Loucy (cell line): Measurements from ENCODE around the gene SLC35F5.
A peak's percentile ranks its signal among the peaks of the same experiment; 100 is the strongest.

Source experiments
- H2AFZ ChIP-seq: fragments of 200-600 bp; sonication (generic); 2 replicates; pipeline ENCODE4 v1.6.0; 2016; ENCODE audit warnings: antibody characterized with exemption, mild to moderate bottlenecking, low read length, moderate library complexity
- H3F3A ChIP-seq: fragments of 200-600 bp; 2 replicates; pipeline ENCODE4 v1.6.0; 2016; ENCODE audit warnings: antibody characterized with exemption, low read depth, mild to moderate bottlenecking
- H3K27me3 ChIP-seq: fragments of 200-600 bp; sonication (generic); 2 replicates; pipeline ENCODE4 v1.6.1; 2014; ENCODE audit warnings: low read length, mild to moderate bottlenecking; ENCODE audit not compliant: insufficient read depth, poor library complexity, severe bottlenecking
- H3K36me3 ChIP-seq: fragments of 200-600 bp; sonication (generic); 2 replicates; pipeline ENCODE4 v1.6.1; 2016; ENCODE audit warnings: low read length; ENCODE audit not compliant: insufficient read depth
- H3K4me1 ChIP-seq: fragments of 200-600 bp; sonication (generic); 2 replicates; pipeline ENCODE4 v1.5.1; 2014; ENCODE audit warnings: low read length, mild to moderate bottlenecking; ENCODE audit not compliant: insufficient read depth, poor library complexity, severe bottlenecking
- H3K4me2 ChIP-seq: fragments of 200-600 bp; sonication (generic); 2 replicates; pipeline ENCODE4 v1.6.0; 2014; ENCODE audit warnings: antibody characterized with exemption, low read length, low read depth, mild to moderate bottlenecking; ENCODE audit not compliant: poor library complexity, severe bottlenecking
- H3K4me3 ChIP-seq: fragments of 200-600 bp; sonication (generic); 2 replicates; pipeline ENCODE4 v1.5.1; 2014; ENCODE audit warnings: low read length, mild to moderate bottlenecking, mixed read lengths; ENCODE audit not compliant: poor library complexity, severe bottlenecking
- H3K79me2 ChIP-seq: fragments of 200-600 bp; sonication (generic); 2 replicates; pipeline ENCODE4 v1.6.1; 2014; ENCODE audit warnings: low read length; ENCODE audit not compliant: insufficient read depth
- H3K9ac ChIP-seq: fragments of 200-600 bp; sonication (generic); 2 replicates; pipeline ENCODE4 v1.6.0; 2014; ENCODE audit warnings: mild to moderate bottlenecking, low read depth, low read length, moderate library complexity; ENCODE audit not compliant: poor library complexity, severe bottlenecking
- H3K9me2 ChIP-seq: fragments of 200-600 bp; sonication (generic); replicated peaks from 2 replicates; pipeline ENCODE4 v1.6.1; 2016; ENCODE audit warnings: low read depth, low read length, mixed read lengths
- H3K9me3 ChIP-seq: fragments of 200-600 bp; sonication (generic); 2 replicates; pipeline ENCODE4 v1.6.1; 2014; ENCODE audit warnings: mild to moderate bottlenecking, antibody characterized with exemption, low read length, low read depth; ENCODE audit not compliant: insufficient read depth
- H4K20me1 ChIP-seq: fragments of 200-600 bp; sonication (generic); 2 replicates; pipeline ENCODE4 v1.6.0; 2014; ENCODE audit warnings: antibody characterized with exemption, low read length, mild to moderate bottlenecking; ENCODE audit not compliant: insufficient read depth, poor library complexity, severe bottlenecking
- CTCF ChIP-seq: fragments of 200-600 bp; sonication (generic); conservative IDR thresholded peaks from 2 replicates; pipeline ENCODE4 v1.5.1; 2014; ENCODE audit warnings: mild to moderate bottlenecking, antibody characterized with exemption, low read length
- EZH2phosphoT487 ChIP-seq: fragments of 200-600 bp; IDR thresholded peaks from 2 replicates; pipeline ENCODE4 v1.6.1; 2018; ENCODE audit warnings: antibody characterized with exemption, mild to moderate bottlenecking, moderate library complexity, borderline replicate concordance

SLC35F5 gene

DNA sequence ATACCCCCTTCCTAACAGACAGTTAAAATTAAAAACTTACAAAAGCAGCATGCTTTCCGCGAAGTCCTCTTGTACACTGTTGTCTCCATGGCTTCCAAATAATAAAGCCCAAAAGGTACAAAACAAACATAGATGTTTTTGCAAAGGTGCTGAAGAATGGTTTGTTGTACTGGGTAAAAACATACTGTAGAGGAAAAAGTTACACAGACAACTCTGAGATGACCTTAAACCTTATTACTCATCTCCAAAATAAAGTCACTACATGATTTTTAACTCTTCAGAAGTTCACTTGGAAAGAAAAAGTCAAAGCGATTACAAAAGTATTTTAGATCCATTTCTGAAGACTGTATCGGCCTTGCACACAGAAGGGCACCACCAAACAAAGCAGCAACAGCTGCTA is 6.1 kb downstream of the SLC35F5 start:
- H3K4me1 ChIP-seq: peaks cover 19% of the 10 kb centered on the region
- no peak for TF ChIP-seq CTCF
- no peak for TF ChIP-seq EZH2phosphoT487
- H3K9ac ChIP-seq: no peak overlapping the region
- H2AFZ ChIP-seq: no peak overlapping the region
- H3K9me3 ChIP-seq: no peaks in the 10 kb centered on the region
- no peaks in the 10 kb centered on the region for H3K9me2 ChIP-seq
- peaks cover 21% of the 10 kb centered on the region; the same call in 1 of the 2 replicates for H3K36me3 ChIP-seq
- H3K4me2 ChIP-seq: peak overlapping the region; percentile 32
- peaks cover 17% of the 10 kb centered on the region for H4K20me1 ChIP-seq
- peak overlapping the region; percentile 26 for H3K4me3 ChIP-seq
- peaks cover 39% of the 10 kb centered on the region for H3K79me2 ChIP-seq
- H3F3A ChIP-seq: no peaks in the 10 kb centered on the region
- H3K27me3 ChIP-seq: no peaks in the 10 kb centered on the region

- Histone ChIP-seq H3K9me3 (no peaks in the 10 kb centered on the region), H3K27me3 (no peaks in the 10 kb centered on the region), H2AFZ (no peak overlapping the region), H3K4me1 (no peaks in the 10 kb centered on the region), H4K20me1 (no peaks in the 10 kb centered on the region), H3F3A (no peaks in the 10 kb centered on the region), H3K4me2 (no peak overlapping the region), H3K9ac (no peak overlapping the region), H3K36me3 (peaks cover 69% of the 10 kb centered on the region), H3K79me2 (no peaks in the 10 kb centered on the region), H3K9me2 (no peaks in the 10 kb centered on the region), H3K4me3 (no peak overlapping the region)
- no peak for TF ChIP-seq CTCF
- TF ChIP-seq EZH2phosphoT487: no peak
Measured at GRCh38 chr2:113741091-113741490, 15.4 kb downstream of the SLC35F5 start.

- no peaks in the 10 kb centered on the region for H3K79me2 ChIP-seq
- H2AFZ ChIP-seq: no peak overlapping the region
- no peak overlapping the region for H3K4me3 ChIP-seq
- H3K27me3 ChIP-seq: no peaks in the 10 kb centered on the region
- no peak for TF ChIP-seq EZH2phosphoT487
- TF ChIP-seq CTCF: no peak
- no peaks in the 10 kb centered on the region for H4K20me1 ChIP-seq
- H3K9me3 ChIP-seq: no peaks in the 10 kb centered on the region
- peaks cover 58% of the 10 kb centered on the region for H3K36me3 ChIP-seq
- H3K9me2 ChIP-seq: no peaks in the 10 kb centered on the region
- no peak overlapping the region for H3K9ac ChIP-seq
- no peaks in the 10 kb centered on the region for H3K4me1 ChIP-seq
- no peaks in the 10 kb centered on the region for H3F3A ChIP-seq
- H3K4me2 ChIP-seq: no peak overlapping the region
Measured at GRCh38 chr2:113739849-113740248, 16.6 kb downstream of the SLC35F5 start.
